GM18951 (cell line): ENCODE measurements around the gene ANKRD2.
"Not testable (repeated sequence)": the region's sequence is repeated elsewhere in the genome, so short reads cannot be mapped to it uniquely, and the experiment has no call there.

Experiments
- POLR2A ChIP-seq: IDR thresholded peaks from 4 replicates; pipeline ENCODE4 v1.6.1; 2011; ENCODE audit warnings: mild to moderate bottlenecking; ENCODE audit not compliant: insufficient read length, insufficient read depth; ENCODE audit errors: extremely low read depth
- in situ Hi-C: fragments of 300-500 bp; cut with MboI; formaldehyde crosslinking; loops from one replicate; pipeline ENCODE4 v1.12.0; 2022; ENCODE audit warnings: low sequenced_read_pairs, mixed read lengths, inconsistent platforms; ENCODE audit not compliant: unreplicated experiment

The ANKRD2 gene

GRCh38 chr10:97571622-97572021, 957 bp upstream of the ANKRD2 start:
- no peak for TF ChIP-seq POLR2A
- in situ Hi-C loops = no loop called here

GRCh38 chr10:97573021-97573420, 442 bp downstream of the ANKRD2 start:
- in situ Hi-C loops = no loop called here
- TF ChIP-seq POLR2A = no peak

GRCh38 chr10:97573672-97574071, 1.1 kb downstream of the ANKRD2 start:
- in situ Hi-C loops = no loop called here
- no peak for TF ChIP-seq POLR2A

- no peak for TF ChIP-seq POLR2A
- in situ Hi-C loops = no loop called here
Measured at GRCh38 chr10:97574374-97575126, 2.0 kb downstream of the ANKRD2 start.

- TF ChIP-seq POLR2A = no peak
- in situ Hi-C loops = no loop called here
Measured at GRCh38 chr10:97575127-97575668, 2.6 kb downstream of the ANKRD2 start.

- in situ Hi-C loops = not testable (repeated sequence)
Measured at GRCh38 chr10:97576487-97576886, 3.9 kb downstream of the ANKRD2 start.

GRCh38 chr10:97577701-97578100, 5.1 kb downstream of the ANKRD2 start:
- no peak for TF ChIP-seq POLR2A
- in situ Hi-C loops = no loop called here

GRCh38 chr10:97578171-97578844, 5.7 kb downstream of the ANKRD2 start:
- TF ChIP-seq POLR2A = no peak
- in situ Hi-C loops = no loop called here

GRCh38 chr10:97580421-97581367, 8.1 kb downstream of the ANKRD2 start:
- TF ChIP-seq POLR2A = no peak
- in situ Hi-C loops = no loop called here

- in situ Hi-C loops = no loop called here
- TF ChIP-seq POLR2A = no peak
Measured at GRCh38 chr10:97582169-97582568, 9.6 kb downstream of the ANKRD2 start.

- no peak for TF ChIP-seq POLR2A
- in situ Hi-C loops = no loop called here
Measured at GRCh38 chr10:97583476-97583875, 10.9 kb downstream of the ANKRD2 start.

GRCh38 chr10:97584060-97584797, 11.7 kb downstream of the ANKRD2 start, which contains the start of gene HOGA1:
HOGA1 (plus strand) TSS chr10:97584389; CDS start chr10:97584704, 315 bp downstream.
- in situ Hi-C loops = no loop called here
- TF ChIP-seq POLR2A = no peak
